HG03039 (cell line): ENCODE measurements around the gene EPB42.
A peak's percentile ranks its signal among the peaks of the same experiment; 100 is the strongest.
"Not testable (repeated sequence)": the region's sequence is repeated elsewhere in the genome, so short reads cannot be mapped to it uniquely, and the experiment has no call there.

Experiments used
- ATAC-seq: cut with Tn5 transposase; IDR thresholded peaks from one replicate; pipeline ENCODE4 v1.9.1; 2021; ENCODE audit warnings: mild to moderate bottlenecking, moderate library complexity; ENCODE audit not compliant: unreplicated experiment

EPB42 gene

GRCh38 chr15:43187544-43188155, 33.2 kb downstream of the EPB42 start:
- ATAC-seq: no peak

GRCh38 chr15:43186003-43186353, 34.8 kb downstream of the EPB42 start:
- ATAC-seq: peak; percentile 9

GRCh38 chr15:43185157-43186002, 35.4 kb downstream of the EPB42 start, which contains the start of gene CCNDBP1:
Gene CCNDBP1 (plus strand): TSS chr15:43185403. CDS start chr15:43185499, 96 bp downstream.
- ATAC-seq: peak; percentile 84

DNA sequence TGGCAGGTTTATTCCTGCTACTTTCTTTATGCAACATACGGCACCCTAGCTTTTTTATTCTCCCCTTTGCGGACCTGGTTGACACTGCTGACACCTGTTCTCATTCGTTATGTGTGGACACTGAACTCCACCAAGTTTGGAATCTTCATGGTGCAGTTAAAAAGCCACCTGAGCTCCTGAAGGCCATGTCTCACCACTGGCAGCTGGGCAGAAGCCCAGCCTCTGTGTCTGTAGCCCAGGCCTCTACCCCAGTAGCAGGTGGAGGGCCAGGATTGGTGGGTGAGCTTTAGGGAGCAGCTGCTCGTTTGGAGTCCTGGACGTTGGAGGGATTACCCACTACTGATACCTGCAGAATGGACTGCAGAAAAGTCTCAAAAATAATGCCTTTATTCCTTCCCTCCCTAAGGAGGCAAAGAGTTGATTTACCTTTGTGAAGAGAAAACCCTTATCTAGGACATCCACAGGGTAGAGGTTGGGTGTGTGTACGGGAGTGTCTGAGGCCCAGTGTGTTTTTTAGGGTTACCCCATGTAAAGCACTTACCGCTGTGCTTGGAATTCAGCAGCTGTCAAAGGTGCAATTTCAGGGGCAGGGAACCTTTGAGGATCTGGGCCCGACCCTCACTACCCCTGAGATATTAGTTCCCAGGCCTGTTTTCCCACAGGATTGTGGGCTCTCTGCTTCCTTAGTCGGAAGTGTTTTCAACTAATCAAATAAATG, 36.3 kb downstream of the EPB42 start:
- no peak for ATAC-seq

DNA sequence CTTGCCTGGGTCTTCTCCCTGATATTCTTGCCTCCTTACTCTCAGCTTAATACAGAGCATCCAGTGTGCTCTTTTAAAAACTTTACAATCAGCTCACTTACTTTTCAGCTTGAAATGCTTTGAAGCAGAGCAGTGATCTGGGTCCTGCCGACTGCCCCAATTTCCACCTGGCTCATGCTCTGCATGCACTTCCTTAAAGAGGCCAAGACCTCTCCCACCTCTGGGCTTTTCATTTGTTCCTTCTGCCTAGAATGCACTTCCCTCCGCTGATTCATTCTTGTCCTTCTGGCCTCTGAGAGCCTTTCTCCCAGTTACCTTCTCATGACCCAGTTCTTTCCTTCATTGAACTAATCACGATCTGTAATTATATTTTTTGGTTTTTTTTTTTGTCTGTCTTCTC, 37.5 kb downstream of the EPB42 start:
- ATAC-seq: no peak

- not testable (repeated sequence) for ATAC-seq
Observed at GRCh38 chr15:43177147-43177546, 43.7 kb downstream of the EPB42 start.

DNA sequence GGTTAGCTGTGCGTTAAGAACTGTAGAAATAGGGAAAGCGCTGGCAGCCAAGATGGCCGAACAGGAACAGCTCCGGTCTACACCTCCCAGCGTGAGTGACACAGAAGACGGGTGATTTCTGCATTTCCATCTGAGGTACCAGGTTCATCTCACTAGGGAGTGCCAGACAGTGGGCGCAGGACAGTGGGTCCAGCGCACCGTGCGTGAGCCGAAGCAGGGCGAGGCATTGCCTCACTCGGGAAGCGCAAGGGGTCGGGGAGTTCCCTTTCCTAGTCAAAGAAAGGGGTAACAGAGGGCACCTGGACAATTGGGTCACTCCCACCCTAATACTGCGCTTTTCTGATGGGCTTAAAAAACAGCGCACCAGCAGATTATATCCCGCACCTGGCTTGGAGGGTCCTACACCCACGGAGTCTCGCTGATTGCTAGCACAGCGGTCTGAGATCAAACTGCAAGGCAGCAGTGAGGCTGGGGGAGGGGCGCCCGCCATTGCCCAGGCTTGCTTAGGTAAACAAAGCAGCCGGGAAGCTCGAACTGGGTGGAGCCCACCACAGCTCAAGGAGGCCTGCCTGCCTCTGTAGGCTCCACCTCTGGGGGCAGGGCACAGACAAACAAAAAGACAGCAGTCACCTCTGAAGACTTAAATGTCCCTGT, 45.0 kb downstream of the EPB42 start:
- ATAC-seq: not testable (repeated sequence)

- ATAC-seq: no peak
Observed at GRCh38 chr15:43169888-43170287, 50.9 kb downstream of the EPB42 start.

GRCh38 chr15:43168192-43169107, 52.4 kb downstream of the EPB42 start:
- no peak for ATAC-seq

- not testable (repeated sequence) for ATAC-seq
Observed at GRCh38 chr15:43167261-43167660, 53.6 kb downstream of the EPB42 start.

- no peak for ATAC-seq
Observed at GRCh38 chr15:43165801-43166325, 55.0 kb downstream of the EPB42 start.

- no peak for ATAC-seq
Observed at GRCh38 chr15:43153269-43153668, 67.5 kb downstream of the EPB42 start.

GRCh38 chr15:43151688-43152087, 69.1 kb downstream of the EPB42 start:
- no peak for ATAC-seq

DNA sequence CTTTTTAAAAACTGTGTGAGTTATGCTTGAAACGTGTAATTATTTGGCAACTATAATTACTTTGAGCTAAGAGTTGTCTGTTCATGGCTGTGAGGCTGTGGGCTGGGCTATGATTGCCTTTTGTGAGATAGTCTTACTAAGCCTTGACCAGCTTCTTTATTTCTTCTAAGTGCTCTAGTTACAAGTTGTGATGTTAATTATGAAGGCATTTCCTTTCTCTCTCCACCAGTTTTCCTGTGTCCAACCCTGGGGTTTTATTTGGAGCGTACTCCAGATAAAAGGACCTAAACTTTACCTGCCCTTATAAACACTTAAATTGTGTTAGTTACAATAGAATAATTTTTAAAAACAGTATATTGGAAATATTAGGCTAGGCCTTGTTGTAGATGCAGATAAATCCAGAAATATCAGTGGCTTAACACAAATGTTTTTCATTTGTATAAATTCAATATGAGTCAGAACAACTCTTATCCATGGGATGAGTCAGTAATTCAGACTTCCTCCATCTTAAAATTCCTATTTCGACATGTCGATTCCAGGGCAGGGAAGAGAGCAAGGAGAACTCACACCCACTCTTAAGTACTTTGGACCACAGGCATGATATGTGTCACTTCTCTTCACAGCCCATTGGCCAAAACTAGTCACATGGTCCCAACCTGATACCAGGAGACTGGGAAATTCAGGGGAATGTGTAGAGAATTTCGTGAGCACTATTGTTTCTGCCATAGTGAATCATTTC, 70.5 kb downstream of the EPB42 start:
- ATAC-seq: no peak
